Breast epithelium (tissue), 3 donors: ENCODE data around the gene SCAANT1.

Source experiments
- CTCF ChIP-seq, 3 donors: fragments of 450-650 bp; IDR thresholded peaks; one replicate each; pipeline ENCODE4 v1.5.1; 2016 to 2017; ENCODE audit warnings: antibody characterized with exemption in 3 of 3, mild to moderate bottlenecking in 3 of 3, moderate library complexity in 3 of 3
- POLR2A ChIP-seq: fragments of 450-650 bp; IDR thresholded peaks from one replicate; pipeline ENCODE4 v1.6.1; 2016; ENCODE audit warnings: antibody characterized with exemption, mild to moderate bottlenecking, moderate library complexity

- TF ChIP-seq CTCF (IDR thresholded peaks at IDR 0.05), result no peak
- no peak for TF ChIP-seq POLR2A
Observed at GRCh38 chr3:63891518-63891917, 20.7 kb downstream of the SCAANT1 start.
